ENCODE measurements around the gene VSIG8.

DNA sequence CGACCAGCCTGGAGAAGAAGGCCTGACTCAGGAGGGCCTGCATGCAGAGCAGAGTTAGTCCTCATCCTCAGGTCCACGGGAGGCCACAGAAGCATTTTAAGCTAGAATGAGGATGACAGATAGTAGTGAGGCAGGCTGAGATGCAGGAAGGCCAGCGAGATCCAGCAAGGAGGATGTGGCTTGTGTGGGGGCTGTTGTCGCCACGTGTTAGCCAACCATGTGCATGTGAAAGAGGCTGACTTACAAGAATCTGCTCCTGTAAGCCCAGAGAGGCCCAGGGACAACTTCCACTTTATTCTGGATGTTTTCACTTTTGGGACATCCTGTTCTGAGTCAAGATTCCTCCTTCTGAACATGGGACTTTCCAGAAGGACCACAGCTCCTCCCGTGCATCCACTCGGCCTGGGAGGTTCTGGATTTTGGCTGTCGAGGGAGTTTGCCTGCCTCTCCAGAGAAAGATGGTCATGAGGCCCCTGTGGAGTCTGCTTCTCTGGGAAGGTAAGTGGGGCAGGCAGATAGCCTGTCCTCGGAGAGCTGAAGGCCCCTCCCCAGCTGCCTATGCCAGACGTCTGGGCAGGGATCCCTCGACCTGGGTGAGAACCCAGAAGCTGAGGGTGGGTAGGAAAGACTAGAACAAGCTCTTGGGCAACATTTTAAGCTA is 35.9 kb downstream of the VSIG8 start, which contains the start of gene SLAMF8:
- TF ChIP-seq CTCF (IDR thresholded peaks at IDR 0.05) (no peak), POLR2A (IDR thresholded peaks at IDR 0.05) (no peak)
